Hematopoietic multipotent progenitor cell treated with erythropoietin and hydrocortisone succinate and interleukin-3 and kit ligand, for 15 days (in vitro differentiated cells): Measurements from ENCODE around the gene GNAL.

Experiments
- DNase-seq: peaks from one replicate; pipeline ENCODE4 v3.0.0-alpha.2; 2015; ENCODE audit warnings: low spot score

GNAL gene

DNA sequence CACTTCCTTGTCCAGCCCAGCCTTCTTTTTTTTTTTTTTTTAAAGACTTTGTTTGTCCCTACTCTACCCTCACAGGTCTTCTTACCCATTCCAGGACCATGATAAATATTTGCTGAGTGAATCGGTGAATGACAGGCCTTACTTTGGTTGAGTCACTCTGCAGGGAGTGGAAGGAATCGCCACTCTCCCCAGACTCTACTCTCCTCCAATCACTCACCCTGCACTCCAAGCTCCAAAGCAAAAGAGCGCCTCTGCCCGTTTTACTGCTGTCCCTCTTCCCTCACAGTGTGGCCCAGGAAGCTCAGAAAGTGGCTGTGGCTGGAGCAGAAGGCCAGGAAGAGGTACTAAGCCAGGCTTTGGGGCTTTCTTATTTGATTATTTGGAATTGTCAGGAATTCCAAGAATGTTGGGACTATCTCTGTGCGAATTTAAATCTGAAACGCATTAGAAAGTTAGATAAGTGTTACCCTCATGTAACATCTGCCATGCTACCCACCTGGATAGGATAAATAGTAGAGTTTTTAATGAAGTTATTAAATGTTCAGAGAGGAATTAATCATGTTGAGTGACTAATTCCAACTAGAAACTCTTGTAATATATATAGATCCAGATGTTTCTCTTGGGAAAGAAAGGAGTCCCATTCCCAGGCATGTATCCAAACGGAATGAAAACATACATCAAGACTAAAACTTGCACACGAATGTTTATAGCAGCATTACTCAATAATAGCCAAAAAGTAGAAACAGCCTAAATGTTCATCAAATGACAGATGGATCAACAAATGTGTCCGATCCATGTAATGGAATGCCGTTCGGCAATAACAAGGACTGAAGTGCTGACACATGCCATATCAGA lies 119.2 kb downstream of the GNAL start:
- no peak for DNase-seq

DNA sequence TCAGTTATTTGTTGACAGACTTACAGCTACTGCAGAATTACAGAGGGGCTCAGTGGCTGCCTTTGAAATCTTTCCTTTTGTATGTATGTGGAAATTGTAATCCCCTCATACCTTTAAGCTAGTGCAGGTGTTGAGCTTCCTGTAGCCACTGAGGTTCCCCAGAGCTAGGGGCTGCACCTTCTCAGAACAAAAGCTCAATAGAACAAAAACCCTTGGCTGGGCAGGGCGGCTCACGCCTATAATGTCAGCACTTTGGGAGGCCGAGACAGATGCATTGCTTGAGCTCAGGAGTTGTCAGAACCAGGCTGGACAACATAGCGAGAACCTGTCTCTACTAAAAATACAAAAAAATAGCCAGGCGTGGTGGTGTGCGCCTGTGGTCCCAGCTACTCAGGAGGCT lies 120.8 kb downstream of the GNAL start:
- DNase-seq = no peak

DNA sequence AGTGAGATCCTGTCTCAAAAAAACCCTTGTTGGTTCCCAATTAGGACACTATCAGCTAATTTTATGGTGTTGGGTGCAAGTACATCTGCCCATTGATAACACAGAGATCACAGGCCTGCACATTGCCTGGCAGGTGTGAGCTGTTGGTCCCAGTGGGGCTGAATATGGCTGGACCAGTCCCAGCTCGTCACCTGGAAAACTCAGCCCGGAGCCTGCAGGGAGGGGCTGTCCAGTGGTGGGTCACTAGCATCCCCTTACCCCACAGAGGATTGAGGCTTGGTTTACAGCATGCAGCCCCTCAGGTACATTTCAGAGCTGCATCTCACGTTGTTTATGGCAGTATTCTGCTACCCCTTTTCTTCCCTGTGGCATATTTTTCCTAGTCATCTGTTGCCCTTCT lies 121.3 kb downstream of the GNAL start:
- no peak for DNase-seq

DNA sequence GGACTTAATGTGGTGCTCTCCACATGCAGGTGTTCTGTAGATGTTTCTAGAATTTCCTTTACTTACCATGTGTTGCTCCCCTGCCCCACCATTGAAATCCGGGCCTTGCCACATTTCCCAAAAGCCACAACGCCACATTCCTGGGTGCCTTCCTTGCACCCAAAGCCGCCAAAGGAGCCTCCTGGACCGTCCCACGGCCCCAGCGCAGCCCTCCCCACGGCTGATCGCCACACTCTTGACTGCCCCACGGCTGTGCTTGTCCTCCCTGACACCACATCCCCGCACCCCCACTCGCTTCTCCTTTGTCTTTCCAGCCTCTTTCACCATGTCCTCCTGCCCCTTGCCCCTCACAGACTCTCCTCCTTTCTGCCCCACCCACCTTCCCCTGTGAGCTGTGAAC lies 121.9 kb downstream of the GNAL start:
- no peak for DNase-seq

DNA sequence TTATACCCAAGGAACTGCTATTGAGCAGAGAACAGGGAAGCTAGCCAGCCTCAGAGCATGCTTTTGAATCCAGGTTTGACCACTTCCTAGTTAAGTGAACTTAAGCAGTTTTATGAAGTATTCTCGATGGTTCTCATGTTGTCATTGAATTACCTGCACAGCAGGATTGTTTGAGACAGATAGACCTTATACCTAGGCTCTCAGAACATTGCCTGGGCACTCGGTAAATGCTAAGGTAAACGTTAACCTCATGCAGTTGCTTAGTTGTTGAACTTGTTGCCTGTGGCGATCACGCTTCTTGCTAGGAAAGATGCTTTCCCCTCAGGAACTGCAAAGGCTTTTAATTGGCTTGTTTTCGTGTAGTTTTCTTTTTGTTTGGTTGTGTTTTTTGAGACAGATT lies 128.2 kb downstream of the GNAL start:
- no peak for DNase-seq

DNA sequence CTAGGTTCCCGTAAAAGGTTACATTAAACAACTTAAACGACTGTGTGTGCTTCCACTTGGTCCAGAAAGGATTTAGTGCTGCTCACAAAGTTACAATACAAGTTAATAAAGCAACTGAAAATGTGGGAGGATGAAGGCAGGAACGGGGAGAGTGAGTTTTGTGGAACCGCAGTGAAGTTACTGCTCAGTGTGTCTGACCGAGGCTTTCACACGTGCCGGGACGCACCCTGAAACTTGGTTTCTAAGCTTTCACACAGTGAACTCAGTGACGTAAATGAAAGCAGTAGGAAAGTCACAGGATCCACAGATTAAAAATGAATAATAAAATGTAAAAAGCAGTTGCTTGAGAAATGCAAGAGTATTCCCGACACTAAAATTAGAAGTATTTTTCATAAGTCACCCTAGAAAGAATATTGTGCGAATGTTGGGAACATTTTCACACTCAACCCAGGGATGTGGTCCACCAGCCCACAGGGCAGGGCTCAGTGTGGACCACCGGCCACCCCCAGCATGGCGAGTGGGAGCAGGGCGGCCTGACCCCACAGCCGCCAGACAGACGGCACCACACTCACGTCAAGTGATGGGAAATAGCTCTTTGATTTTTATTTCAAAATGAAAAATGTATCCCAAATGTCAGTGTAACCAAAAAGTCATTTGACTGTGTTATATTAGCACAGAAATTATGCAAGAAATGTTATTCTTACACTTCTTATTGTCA lies 129.6 kb downstream of the GNAL start:
- DNase-seq = no peak

DNA sequence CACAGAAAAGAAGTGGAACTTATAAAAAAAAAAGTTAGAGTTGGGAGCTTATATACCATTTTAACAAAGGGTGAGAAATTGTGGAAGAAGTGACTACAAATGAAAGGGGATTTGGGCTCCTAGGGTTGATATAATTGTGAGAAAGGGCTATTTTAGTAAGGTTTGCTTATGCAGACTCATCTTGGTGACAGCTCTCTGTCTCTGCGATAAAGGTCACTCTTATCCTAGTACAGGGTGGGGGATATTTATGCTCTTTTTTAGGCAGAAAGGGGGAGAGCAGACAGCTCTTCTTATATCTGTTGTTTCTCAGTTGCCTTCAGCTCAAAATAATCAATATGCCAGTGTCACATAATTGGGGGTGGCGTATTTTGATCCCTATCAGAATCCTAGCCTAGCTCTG lies 130.9 kb downstream of the GNAL start:
- DNase-seq = no peak

DNA sequence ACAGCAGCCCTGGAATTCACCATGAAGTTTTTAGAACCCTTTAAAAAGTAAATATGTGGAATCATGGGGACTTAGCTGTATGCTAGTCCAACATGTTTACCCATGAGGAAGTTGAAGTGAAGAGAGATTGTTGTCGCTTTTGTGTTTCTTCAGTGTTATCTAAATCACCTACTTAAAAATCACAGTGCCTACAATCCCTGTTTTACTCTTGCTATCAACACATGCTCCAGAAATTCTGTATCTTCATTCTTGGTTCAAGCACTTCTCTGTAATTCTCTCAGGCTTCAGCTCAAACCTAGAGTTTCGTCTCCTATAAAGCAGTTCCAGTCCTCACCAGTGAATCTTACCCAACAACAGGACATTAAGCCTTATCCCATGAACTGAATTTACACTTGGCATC lies 131.6 kb downstream of the GNAL start:
- no peak for DNase-seq

DNA sequence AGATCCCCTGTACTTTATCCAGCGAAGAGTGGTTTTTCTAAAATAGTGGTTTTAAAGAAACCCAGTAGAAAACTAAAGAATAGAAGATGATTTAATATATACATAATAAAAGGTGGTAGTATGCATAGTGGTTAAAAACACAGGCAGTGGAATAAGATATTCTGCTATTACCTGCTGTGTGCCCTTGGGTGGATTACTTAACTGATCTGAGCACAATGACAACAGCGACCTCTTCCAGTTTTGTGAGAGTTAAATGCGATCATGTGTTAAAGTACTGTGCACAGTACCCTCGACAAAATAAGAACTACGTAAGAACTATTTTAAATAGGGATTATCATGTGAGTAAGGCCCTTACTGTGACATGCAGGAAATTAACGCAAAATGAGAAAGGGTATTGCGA lies 132.1 kb downstream of the GNAL start:
- DNase-seq = no peak

DNA sequence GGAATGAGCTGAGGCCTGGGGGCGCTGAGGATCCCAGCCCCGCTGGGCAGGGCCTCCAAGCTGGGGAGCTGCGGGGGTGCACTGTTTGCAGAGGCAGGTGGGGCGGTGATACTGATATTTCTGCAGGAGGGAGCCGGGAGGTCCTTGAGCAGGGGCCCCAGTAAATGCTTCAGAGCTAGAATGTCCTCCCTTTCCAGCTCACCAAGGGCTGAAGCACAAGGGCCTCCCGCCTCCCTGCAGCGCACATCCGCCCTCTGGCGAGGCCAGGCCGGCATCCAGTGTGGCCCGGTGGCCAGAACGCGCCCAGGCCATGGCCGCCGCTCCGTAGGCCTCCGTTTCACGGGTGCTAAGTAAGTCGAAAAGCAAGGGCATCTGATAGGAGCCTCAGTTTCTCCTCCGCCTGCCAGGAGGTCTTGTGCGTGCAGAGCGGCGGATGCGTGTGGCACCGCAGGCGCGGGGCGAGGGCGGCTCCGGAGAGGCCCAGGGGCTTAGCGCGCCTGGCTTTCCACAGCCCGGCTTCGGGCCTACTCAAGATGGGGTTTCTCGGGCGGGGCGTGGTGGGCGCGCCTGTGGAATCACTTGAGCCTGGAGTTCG lies 132.7 kb downstream of the GNAL start:
- DNase-seq = no peak

DNA sequence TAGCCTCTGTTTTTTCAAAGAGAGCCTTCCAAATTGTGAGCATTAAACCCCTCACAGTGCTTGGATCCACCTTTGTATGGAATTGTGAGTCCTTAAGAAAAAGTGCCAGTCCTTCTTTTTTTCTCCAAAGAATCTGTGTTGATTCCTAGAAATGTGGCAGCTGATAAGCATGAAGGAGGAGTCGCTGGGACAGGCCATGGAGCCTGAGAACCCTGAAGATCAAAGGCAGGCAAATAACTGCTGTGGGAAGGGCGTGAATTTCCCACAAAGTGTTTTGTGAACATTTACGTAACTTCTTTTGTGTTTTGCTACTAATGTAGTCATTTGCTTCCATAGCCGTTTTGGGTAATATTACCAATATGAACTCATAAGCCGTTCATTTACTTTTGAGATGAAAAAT lies 134.5 kb downstream of the GNAL start:
- DNase-seq = no peak

DNA sequence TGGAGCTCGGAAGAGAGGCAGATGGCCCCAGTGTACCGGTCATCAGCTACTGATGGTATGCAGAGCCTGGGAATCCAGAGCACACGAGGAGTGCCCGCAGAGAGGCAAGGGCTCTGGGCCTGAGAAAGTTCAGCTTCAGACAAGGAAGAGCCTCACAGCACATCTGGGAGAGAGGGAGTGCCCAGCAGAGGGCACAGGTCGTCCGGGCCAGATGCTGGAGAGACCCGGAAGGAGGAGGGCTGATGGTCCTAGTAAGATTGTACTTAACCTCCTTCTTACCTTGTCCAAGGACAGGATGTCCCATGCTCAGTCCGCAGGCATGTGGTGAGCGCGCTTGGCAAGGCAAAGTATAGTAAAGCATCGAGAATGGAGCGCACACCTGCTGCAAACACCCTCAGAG lies 137.8 kb downstream of the GNAL start:
- DNase-seq = no peak

DNA sequence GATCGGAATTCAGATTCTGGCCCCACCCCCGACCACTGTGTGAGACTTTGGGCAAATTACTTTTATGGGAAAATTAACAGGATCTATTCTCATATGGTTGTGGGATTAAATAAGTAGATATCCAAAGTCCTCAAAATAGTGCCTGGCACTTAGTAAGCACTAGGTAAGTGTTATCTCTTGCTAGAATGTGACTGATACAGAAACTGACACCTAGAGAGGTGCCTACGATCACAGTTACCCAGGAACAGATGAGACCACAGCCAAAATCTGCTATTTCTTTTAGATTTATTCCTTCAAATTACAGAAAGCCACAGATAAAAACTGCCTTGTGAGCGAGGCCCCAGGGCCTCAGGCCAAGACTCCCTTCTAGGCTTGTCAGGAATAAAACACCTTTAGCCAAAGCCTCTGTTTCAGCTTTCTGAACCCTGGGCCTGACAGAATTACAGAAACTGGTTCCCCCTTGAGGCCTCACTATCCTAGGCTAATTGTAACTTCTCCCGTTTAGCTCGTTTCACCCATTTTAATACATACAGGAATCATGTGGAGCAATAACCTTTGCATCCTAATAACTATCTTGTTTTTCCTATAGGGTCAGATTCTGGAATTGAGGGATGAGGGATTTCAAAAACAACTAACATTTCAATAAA lies 139.8 kb downstream of the GNAL start:
- no peak for DNase-seq

DNA sequence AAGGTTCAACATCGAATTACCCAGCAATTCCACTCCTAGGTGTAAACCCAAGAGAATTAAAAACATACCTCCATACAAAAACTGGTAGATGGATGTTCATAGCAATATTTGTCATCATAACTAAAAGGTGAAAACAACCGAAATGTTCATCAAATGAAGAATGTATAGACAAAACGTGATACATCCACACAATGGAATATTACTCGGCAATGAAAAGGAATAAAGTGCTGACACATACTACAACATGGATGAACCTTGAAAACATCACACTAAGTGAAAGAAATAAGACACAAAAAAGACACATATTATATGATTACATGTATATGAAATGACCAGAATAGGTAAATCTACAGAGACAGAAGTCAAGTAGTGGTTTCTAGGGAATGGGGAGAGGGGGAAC lies 141.5 kb downstream of the GNAL start:
- no peak for DNase-seq

DNA sequence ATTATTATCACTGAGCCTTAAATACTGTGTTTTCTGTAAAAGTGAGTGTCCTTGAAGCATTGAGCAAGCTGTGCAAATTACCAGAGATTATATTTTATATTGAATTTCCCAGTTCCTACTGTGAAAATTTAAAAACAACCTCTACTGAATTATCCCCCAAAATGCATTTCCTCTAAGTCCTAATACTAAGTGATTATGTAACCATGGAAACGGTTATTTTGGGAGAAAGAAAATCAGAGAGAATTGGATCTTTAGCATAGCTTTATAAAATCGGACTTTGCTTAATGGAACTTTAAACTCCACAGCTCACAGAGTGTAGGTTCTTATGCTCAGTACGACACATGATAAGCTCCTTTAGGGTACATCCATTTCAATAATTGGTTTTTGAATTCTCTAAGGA lies 142.9 kb downstream of the GNAL start:
- no peak for DNase-seq

DNA sequence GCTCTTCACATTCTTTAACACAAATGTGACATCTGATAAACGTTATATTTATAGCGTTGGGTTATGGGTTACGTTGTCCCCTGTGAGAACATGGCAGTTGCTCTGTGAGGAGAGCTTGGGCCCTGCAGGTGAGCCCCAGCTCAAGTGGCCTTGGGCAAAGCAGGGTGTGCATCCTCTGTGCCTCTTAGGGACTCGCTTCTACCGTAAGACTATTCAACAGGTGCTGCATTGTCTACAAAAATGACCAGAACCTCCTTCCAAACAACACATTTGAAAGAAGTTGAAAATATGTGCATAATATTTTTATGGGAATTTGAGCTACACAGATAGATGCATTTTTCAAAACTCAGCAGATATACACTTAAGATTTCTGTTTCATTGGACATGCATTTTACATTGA lies 145.7 kb downstream of the GNAL start:
- no peak for DNase-seq

DNA sequence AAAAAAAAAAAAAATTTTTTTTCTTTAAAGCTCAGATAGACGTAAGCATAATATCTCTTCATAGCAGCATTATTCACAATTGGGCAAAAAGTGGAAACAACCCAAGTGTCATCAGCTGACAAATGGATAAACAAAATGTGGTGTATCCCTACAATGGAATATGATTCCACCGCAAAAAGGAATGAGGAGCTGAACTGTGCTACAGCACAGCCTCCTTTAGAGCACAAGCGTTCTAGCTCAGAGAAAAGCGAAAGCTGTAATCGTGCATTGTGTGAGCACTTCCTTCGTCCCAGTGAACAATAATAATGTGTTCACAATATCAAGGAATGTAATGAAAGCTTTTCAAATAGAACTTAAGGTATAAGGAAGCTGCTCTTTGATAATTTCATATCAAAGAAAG lies 150.5 kb downstream of the GNAL start:
- no peak for DNase-seq

DNA sequence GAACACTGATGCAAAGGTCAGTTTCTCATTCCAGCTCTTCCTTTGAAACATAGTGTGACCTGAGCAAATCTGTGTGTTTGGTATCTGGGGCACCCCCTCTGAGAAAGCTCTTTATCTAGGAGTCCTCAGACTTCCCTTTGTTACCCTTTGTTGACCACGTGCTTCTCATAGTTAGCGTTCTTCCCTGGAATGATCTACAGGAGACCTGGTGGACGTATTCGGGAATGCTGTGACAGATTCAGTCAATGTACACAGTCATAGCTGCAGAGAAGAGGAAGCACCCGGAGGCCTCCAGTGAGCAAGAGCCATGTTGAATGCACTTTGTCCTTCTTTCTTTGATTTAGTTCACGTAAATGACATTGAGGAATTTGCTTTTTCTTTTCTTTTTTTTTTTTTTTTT lies 151.4 kb downstream of the GNAL start:
- no peak for DNase-seq

DNA sequence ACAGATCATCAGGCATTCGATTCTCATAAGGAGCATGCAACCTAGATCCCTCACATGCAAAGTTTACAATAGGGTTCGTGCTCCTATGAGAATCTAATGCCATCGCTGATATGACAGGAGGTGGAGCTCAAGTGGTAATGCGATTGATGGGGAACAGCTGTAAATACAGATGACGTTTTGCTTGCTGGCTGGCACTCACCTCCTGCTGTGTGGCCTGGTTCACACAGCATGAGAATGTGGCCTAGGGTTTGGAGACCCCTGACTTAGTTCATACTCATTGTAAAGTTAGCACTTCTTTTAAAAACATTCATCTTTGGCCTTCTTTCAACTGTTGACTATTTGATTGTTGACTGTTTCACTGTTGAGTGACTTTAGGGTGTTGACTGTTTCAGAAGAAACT lies 153.5 kb downstream of the GNAL start:
- DNase-seq = no peak

DNA sequence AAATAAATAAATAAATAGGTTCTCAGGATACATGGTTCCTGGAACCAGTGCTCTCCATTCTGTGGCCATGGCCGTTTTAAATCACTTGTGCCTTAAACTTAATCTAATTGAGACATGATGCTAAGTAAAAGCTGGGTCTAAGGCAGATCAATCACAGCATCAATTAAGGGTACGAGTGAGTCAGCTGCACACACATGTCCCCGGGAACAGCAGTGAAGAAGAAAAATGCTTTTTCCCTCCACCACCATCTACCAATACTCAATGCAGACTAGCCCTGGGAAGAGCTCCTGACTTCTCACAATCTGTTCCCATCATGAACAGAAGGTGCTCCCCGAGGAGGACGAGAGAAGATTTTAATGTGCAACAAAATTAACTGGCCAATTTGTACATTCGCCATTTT lies 155.4 kb downstream of the GNAL start:
- DNase-seq = no peak

DNA sequence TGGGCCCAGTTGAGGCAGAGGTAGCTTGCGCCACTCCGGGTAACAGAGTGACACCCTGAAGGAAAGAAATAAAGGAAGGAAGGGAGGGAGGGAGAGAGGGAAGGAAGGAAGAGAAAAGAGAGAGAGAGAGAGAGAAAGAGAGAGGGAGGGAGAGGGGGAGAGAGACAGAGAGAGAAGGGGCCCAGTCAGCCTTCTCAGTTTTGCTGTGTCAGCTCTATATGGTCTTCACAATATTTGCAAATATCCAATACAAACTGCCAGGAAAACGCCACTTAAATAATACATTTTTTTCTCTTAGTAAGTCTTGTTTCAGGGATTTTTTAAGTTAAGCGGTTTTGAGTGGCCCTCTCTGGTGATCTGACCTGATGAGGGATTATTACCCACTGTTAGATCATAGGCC lies 156.6 kb downstream of the GNAL start:
- no peak for DNase-seq

DNA sequence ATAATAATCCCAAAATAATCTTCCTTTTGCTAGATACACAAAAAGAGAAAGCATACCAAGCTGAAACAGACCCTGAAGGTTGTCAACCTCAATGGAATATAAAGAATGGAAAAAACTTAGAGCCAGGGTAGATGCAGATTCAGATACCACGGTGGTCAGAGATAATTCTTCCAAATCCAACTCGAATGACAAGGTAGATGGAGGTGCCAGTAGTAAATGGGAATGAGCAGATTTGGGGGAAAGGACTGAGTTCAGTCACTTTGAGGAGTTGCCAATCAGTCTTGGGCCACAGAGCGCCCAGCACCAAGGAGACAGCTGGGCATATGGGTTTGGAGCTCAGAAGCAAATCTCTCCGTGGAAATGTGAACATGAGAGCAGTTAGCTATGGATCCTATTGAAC lies 158.7 kb downstream of the GNAL start:
- no peak for DNase-seq

DNA sequence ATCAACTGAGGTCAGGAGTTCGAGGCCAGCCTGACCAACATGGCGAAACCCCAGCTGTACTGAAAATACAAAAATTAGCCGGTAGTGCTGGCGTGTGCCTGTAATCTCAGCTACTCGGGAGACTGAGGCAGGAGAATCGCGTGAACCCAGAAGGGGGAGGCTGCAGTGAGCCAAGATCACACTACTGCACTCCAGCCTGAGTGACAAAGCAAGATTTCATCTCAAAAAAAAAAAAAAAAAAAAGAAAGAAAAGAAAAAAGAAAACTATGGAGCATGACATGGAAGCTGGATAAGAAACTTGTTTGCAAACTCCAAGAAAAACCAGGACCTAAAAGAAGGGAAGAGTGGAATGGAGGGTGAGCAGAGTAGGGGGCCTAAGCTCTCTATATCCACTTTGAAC lies 160.2 kb downstream of the GNAL start:
- DNase-seq = no peak
